Stimulated activated CD4-positive, alpha-beta T cell treated with anti-CD3 and anti-CD28 coated beads, Interleukin-2, amount 100 ng/mL, for 24 hours (primary cell): Measurements from ENCODE around the gene TSPAN8.
"Not testable (repeated sequence)": the region's sequence is repeated elsewhere in the genome, so short reads cannot be mapped to it uniquely, and the experiment has no call there.

Experiments
- DNase-seq, 2 donors: peaks; one replicate each; pipeline ENCODE4 v3.0.0-alpha.2; 2020

TSPAN8 gene

DNA sequence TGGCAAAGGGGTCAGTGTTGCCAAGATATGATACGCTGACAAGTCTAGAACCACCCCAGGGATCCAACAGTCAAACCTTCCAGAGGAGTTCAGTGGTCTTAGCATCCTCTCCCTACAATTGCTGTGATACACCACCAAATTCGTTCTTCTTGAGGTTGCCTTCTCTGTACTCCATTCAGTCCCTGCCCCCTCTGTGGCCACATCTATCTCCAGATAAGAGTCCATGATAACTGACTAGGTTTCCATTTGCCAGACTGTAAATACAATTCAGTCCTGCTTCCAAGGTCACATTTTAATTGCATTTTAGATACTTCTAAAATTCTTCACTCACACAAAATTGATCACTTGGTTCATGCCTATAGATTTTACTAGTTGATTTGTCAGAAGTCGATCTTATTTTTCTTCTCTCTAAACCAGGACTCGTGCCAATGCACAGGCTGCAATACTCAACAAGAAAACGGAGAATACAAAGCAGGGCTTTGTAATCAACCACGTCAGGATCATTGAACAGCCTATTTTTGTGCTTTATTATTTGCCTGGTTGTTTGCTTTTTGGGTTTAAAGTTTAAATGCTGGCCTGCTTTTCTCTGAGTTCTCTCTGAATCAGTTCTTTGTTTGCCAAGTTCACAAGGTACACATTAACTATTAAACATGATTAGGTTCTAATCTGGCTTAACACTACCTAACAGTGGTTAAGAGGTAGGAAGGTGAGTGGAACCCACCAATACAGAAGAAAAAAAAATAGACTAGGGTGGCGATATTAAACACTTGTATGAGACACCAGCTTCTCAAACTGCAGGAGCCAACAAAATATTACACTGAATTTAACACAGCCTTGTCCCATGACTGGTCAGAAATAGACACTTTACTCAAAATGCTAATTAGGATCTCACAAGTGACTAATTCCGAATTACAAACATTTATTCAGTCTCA lies 5.3 kb upstream of the TSPAN8 start:
- DNase-seq = no peak

DNA sequence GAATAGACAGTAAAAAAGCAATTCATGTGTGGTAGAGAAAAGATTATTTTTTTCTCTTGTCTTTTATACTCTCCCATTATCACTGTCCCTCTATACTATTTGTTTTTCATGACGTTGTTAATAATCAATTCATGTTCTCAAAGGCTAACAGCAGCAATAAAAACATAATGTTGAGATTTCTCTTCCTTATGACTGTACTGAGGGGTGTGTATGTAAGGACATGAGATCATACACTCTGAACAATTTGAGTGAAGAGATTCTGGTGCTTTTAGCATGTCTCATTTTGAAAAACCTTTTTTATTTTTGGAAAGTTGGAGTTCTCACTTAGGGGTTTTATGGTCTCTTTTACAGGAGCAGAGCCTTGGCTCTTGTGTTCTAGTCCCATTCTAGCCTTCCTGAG lies 3.8 kb upstream of the TSPAN8 start:
- DNase-seq = no peak

GRCh38 chr12:71160585-71160984 lies 2.8 kb upstream of the TSPAN8 start:
- DNase-seq = no peak

DNA sequence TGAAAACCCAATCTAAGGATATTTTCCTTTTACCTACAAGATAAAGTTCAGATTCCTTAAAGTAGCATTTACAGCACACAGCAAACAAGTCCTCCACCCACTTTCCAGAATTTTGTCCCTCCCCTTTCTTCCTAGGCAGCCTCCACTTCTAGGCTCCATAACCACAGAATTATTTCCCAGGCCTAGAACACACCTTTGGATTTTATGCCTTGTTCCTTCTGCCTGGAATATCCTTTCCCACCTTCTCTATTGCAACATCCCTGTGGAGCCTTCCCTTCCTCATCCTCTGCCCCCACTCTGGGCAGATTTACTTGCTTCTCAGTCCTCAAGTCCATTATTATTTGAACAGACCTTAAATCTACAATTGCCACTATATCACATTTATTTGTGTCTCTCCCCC lies 2.1 kb upstream of the TSPAN8 start:
- no peak for DNase-seq

GRCh38 chr12:71159264-71159663 lies 1.5 kb upstream of the TSPAN8 start:
- DNase-seq = no peak

DNA sequence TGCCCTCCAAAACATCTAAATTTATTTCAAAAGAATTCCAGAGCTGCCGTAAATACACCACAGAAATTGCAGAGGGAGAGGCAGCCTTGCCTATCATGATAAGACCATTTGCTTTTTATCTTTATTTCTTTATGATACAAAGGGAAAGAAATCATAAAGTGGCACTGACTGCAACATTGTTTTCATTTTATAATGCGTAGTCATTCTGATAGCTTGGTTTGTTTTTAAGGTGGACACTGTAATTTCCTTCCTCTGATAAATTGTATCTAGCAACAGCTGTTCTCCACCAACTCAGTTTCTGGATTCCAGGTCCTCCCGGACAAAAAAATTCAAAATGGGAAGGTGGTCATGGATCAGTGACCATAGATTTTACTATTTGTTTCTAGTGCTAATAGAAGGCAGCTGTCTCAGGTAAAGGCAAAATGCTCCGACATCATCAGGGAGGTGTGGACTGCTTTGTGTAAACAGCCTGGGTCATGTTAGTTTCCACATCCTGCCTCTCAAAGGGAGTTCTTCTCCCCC lies 623 bp upstream of the TSPAN8 start:
- DNase-seq = no peak

- no peak for DNase-seq
Measured at GRCh38 chr12:71155225-71155624, 2.6 kb downstream of the TSPAN8 start.

DNA sequence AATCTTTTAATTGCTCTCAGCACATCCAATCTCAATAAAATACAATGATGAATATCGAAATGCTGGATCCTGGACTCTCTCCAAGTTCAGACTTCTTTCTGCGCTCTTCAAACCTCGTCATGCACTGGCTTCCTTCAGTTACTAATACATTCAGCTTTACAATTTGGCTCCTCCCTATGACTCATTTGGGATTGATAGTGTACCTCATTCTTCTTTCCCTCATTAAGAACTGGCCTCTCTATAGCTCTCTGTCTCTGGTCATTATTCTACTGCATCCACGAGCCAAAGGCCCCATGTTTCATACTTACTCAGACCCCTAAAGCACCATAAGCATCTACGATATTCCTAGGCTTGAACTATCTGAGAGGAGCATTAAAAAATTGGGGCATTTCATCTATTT lies 4.9 kb downstream of the TSPAN8 start:
- no peak for DNase-seq

DNA sequence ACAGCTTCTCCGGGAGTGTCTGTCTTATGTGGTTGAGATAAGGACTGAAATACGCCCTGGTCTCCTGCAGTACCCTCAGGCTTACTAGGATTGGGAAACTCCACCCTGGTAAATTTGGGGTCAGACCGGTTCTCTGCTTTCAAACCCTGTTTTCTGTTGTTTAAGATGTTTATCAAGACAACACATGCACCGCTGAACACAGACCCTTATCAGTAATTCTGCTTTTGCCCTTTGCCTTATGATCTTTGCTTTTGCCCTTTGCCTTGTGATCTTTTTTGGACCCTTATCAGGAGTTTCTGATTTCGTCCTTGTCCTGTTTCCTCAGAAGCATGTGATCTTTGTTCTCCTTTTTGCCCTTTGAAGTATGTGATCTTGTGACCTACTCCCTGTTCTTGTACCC lies 7.8 kb downstream of the TSPAN8 start:
- not testable (repeated sequence) for DNase-seq

DNA sequence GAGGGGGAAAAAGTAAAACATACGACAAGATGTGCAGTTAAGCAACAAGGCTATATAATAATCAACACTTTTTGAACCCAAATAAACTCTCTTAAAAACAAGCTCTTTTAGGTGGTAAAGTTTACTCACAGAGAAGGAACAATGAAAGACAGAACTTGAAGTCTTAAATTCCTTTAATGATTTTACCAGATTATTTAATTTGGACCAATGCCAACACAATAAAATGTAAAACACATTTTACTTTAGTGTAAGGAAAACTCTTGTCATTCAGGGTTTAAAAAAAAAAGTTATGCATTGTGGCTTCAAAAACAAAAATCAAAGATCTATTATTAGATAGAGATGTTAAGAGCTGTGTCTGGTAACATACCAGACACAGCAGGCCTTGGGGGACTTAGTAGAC lies 13.1 kb downstream of the TSPAN8 start:
- DNase-seq = no peak

DNA sequence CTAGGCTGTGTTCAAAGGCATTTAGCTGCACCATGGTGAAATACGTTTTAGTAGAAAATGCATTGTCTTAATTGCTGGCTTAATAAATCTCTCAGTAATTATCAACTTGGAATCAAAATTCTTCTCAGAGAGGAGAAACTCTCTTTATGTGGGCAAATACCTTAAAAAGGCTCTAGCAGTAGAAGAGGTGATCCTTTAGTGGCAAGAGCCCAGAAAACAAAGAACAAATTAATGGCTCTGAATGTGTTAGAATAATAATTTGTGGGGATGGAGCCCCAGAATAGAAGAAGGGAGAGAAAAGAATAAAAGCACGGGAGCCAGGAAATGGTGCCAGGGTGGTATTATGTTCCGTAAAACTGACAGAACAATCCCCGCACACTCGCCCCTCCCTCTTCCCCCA lies 14.8 kb downstream of the TSPAN8 start:
- DNase-seq = no peak

GRCh38 chr12:71142016-71142415 lies 15.8 kb downstream of the TSPAN8 start:
- DNase-seq = no peak

DNA sequence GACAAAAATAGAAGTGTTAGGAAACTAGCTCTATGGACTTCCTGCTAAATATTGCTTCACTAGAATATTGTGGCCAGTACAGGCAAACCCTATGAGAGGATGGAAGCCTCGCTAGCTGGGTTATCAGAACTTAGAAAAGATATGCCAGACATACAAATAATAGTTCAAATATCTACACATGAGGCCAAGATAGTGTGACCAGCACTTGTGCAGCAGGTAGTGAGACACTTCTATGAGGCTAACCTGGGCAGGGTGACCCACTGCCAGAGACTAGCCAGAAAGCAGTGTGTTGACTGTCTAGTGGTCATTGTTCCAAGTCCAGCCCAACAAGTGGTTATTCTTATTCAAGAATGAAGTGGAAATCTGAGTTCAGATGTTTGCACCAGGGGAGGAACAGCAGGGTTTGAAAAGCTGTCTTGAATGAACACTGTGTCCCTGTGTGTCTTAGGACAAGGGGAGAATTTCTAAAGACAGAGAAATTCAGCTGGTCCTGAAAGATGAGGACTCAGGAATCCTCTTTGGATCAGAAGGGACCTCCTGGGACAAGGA lies 16.3 kb downstream of the TSPAN8 start:
- DNase-seq = no peak

DNA sequence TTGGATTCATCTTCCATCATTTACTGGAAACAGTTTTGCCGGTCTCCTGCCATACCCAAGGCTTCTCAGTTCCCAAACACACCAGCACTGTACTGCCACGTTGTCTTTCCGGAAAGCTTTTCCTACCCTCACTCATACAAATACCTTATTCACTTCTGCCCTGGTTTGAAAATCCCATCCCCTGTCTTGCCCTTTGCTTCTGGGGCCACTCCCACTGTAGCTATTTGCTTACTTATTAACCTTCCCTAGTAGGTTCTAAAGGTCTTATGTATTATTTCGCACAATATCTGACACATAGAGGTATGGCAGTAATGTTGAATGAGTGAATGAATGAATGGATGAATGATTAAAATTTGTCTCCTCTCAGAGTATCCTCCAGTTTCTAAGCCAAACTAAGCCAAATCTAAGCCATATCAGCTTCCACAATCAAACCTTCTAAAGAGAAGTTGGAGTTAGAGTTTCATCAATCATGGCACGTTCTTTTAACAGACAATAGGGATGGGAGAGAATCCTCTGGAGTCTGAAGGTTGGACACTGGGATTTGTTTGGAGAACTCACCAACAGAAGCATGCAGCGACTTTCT lies 18.6 kb downstream of the TSPAN8 start:
- DNase-seq = no peak

GRCh38 chr12:71138011-71138410 lies 19.8 kb downstream of the TSPAN8 start:
- no peak for DNase-seq

GRCh38 chr12:71135812-71136176 lies 22.0 kb downstream of the TSPAN8 start:
- no peak for DNase-seq

DNA sequence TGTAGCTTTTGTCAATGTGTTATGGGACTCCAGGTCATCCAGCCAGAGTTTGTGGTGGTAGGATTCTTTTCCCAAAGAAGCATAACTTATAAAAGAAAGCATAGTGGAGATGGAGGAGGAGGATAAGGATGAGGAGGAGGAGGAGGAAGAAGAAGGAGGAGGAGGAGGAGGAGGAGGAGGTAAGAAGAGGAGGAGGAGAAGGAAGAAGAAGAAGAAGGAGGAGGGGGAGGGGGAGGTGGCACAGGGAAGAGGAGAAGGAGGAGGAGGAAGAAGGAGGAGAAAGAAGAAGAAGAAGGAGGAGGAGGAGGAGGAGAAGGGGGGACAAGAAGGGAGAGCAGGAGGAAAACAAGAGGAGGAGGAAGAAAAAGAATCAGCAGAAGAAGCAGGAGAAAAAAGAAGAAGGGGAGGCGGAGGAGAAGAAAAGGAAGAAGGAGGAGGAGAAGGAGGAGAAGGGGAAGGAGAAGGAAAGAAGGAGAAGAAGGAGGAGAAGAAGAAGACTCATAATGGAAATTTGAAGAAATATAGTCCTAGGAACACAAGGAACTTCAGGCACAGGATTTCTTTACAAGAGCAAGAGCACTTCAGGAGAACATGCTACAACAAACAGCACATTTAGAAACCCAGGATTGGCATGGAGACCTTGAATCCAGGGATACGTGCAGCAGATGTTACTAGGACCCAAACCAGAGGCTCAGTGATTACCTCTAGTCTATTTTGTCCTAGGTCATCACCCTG lies 22.6 kb downstream of the TSPAN8 start:
- no peak for DNase-seq

DNA sequence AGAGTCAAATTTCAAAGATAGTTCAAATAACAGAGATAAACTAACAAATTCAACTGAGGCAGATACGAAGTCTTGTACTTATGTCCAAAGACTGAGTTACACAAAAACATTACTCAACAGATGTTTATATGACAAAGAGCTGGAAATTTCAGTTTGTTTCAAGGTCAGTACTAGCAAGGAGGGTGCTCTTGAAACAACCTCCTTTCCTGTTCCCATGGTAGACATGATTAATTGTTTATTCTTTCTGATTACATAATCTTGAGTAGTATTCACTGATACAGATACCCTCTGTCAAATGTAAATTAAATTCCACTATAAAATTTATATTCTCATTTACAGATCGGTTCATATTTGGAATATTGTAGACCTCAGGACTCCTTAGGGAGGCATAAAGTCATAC lies 23.4 kb downstream of the TSPAN8 start:
- no peak for DNase-seq

GRCh38 chr12:71130521-71131069 lies 27.2 kb downstream of the TSPAN8 start:
- no peak for DNase-seq

GRCh38 chr12:71129364-71129763 lies 28.4 kb downstream of the TSPAN8 start:
- DNase-seq = no peak

DNA sequence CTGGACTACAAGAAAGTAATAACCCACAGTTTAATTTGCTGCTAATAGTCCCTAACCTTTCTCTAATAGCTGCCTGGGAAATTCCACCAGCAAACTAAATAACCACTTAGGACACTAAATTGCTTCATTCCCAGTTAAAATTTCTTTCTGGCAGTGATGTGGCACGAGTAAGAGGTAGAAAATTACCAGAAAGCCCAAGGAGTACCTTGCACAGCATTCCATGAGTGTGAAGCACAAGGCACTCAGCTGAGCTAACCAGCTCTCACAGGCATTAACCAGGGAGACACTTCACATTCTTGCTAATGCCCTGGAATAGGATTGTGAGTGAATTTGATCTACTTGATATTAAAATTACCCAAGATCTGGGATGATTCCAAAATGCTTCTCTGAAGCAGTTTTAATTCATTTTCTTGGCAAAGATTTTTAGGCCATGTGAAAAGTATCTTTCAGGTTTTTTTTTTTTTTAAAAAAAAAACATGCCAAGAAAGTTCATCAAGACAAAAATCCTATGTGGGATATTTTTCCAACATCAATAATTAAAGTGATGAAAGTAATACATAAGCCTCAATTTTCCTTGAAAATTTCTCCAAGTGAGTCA lies 29.5 kb downstream of the TSPAN8 start:
- DNase-seq = no peak

DNA sequence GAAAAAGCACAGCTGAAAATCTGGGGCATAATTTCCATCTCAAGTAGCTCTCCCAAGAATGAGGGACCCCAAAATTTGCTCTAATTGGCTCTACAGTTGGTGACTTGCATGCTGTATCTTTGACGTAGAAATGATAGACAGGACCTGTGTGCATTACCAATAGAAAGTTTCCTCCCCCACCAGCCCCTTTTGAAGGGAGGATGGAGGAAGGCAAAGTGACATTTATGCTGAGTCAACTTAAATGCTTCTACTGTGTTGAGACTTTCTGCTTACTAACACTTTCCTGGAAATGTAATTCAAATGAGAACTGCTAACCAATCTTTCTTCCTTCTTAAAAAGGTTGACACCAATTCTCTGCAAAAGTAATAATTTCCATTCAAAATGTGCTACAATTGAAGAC lies 31.9 kb downstream of the TSPAN8 start:
- no peak for DNase-seq

- DNase-seq = no peak
Measured at GRCh38 chr12:71125515-71125914, 32.3 kb downstream of the TSPAN8 start.
